GM11168 (cell line): ENCODE results near the gene ZFP30.
"Not testable (repeated sequence)": the region's sequence is repeated elsewhere in the genome, so short reads cannot be mapped to it uniquely, and the experiment has no call there.

Experiments
- in situ Hi-C: fragments of 300-500 bp; cut with MboI; formaldehyde crosslinking; loops from one replicate; pipeline ENCODE4 v1.12.0; 2022; ENCODE audit warnings: low sequenced_read_pairs; ENCODE audit not compliant: unreplicated experiment

The ZFP30 gene

GRCh38 chr19:37655301-37655688, at the start of gene ZFP30:
TSS of gene ZFP30 (minus strand) at chr19:37655465. CDS start at chr19:37647822, 7,643 bp downstream.
- in situ Hi-C loops = no loop called here

- in situ Hi-C loops = no loop called here
Observed at GRCh38 chr19:37699057-37699456, 43.8 kb upstream of the ZFP30 start.

GRCh38 chr19:37698216-37698615, 43.0 kb upstream of the ZFP30 start:
- in situ Hi-C loops = no loop called here

GRCh38 chr19:37695144-37695899, 40.1 kb upstream of the ZFP30 start:
- in situ Hi-C loops = no loop called here

GRCh38 chr19:37692956-37693620, 37.8 kb upstream of the ZFP30 start:
- in situ Hi-C loops = no loop called here

- in situ Hi-C loops = no loop called here
Observed at GRCh38 chr19:37691881-37692504, 36.7 kb upstream of the ZFP30 start.

GRCh38 chr19:37683520-37683919, 28.3 kb upstream of the ZFP30 start:
- in situ Hi-C loops = no loop called here

GRCh38 chr19:37669450-37669914, 14.2 kb upstream of the ZFP30 start:
- in situ Hi-C loops = no loop called here

GRCh38 chr19:37657157-37657556, 1.9 kb upstream of the ZFP30 start:
- in situ Hi-C loops = not testable (repeated sequence)

GRCh38 chr19:37655689-37656371, 565 bp upstream of the ZFP30 start:
- in situ Hi-C loops = no loop called here

- in situ Hi-C loops = no loop called here
Observed at GRCh38 chr19:37654629-37655300, 500 bp downstream of the ZFP30 start.

- in situ Hi-C loops = no loop called here
Observed at GRCh38 chr19:37654118-37654517, 1.1 kb downstream of the ZFP30 start.

- in situ Hi-C loops = no loop called here
Observed at GRCh38 chr19:37635076-37636056, 19.9 kb downstream of the ZFP30 start.

- in situ Hi-C loops = no loop called here
Observed at GRCh38 chr19:37594982-37595382, 60.3 kb downstream of the ZFP30 start.

GRCh38 chr19:37594304-37594981, 60.8 kb downstream of the ZFP30 start, which contains the start of the genes ZNF540 and ZNF571:
TSS of gene ZNF540 (plus strand) at chr19:37594876. CDS start at chr19:37598448, 3,572 bp downstream.
TSS of gene ZNF571 (minus strand) at chr19:37594792. CDS start at chr19:37586676, 8,116 bp downstream.
- in situ Hi-C loops = no loop called here

- in situ Hi-C loops = no loop called here
Observed at GRCh38 chr19:37593996-37594303, 61.3 kb downstream of the ZFP30 start.

- in situ Hi-C loops = no loop called here
Observed at GRCh38 chr19:37583340-37583739, 71.9 kb downstream of the ZFP30 start.

- in situ Hi-C loops = no loop called here
Observed at GRCh38 chr19:37572203-37572602, 83.1 kb downstream of the ZFP30 start.

GRCh38 chr19:37565370-37565669, 89.9 kb downstream of the ZFP30 start:
- in situ Hi-C loops = no loop called here
